Measurements from ENCODE around the gene TBC1D10B.

DNA sequence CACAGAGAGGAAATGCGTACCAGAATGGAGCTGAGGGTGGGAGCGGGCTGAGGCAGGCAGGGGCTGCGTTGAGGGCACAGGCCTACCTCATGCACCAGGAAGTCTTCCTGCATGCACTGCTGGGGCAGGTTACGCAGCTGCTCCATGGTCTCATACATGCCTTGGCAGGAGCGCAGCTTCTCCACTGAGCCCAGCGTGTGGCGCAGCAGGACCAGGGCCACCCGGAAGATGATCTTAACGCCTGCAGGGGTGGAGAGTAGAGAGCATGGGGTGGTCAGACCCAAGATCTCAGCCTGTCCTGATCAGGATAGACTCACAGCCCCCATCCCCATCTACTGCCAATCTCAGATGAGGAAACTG, 11.7 kb downstream of the TBC1D10B start:
- TF ChIP-seq CTCF (IDR thresholded peaks at IDR 0.05): no peak
- TF ChIP-seq POLR2A (IDR thresholded peaks at IDR 0.05): no peak

Measured in esophagus squamous epithelium (tissue), 4 donors.